Activated T-cell treated with anti-CD3 and anti-CD28 coated beads, Interleukin-2, amount 50 U/mL, for 24 hours (primary cell): ENCODE measurements around the gene CYSLTR2.

Experiments
- DNase-seq: peaks from one replicate; pipeline ENCODE4 v3.0.0-alpha.2; 2020
- H3K27ac Mint-ChIP-seq: 2 replicates; pipeline ENCODE4 v1.8.0; 2020; ENCODE audit warnings: mild to moderate bottlenecking, mixed read lengths
- H3K27me3 Mint-ChIP-seq: 2 replicates; pipeline ENCODE4 v1.8.0; 2020; ENCODE audit warnings: mixed read lengths
- H3K36me3 Mint-ChIP-seq: 2 replicates; pipeline ENCODE4 v1.8.0; 2020; ENCODE audit warnings: low read depth, mixed read lengths
- H3K4me1 Mint-ChIP-seq: 2 replicates; pipeline ENCODE4 v1.8.0; 2020; ENCODE audit warnings: low read depth, mixed read lengths
- H3K4me3 Mint-ChIP-seq: 2 replicates; pipeline ENCODE4 v1.8.0; 2020; ENCODE audit warnings: mild to moderate bottlenecking, moderate library complexity, mixed read lengths
- H3K9me3 Mint-ChIP-seq: 2 replicates; pipeline ENCODE4 v1.8.0; 2020; ENCODE audit warnings: mixed read lengths

Gene CYSLTR2

GRCh38 chr13:48760626-48761025 lies 106.9 kb downstream of the CYSLTR2 start:
- H3K9me3 Mint-ChIP-seq: peaks cover 32% of the 10 kb centered on the region
- H3K4me3 Mint-ChIP-seq: no peak overlapping the region
- no peaks in the 10 kb centered on the region for H3K4me1 Mint-ChIP-seq
- no peak for DNase-seq
- peaks cover 11% of the 10 kb centered on the region for H3K27me3 Mint-ChIP-seq
- no peak overlapping the region for H3K27ac Mint-ChIP-seq
- H3K36me3 Mint-ChIP-seq: no peaks in the 10 kb centered on the region
